Measurements from ENCODE around the gene IGDCC3.

Gene IGDCC3

GRCh38 chr15:65328506-65329287 lies 49.1 kb downstream of the IGDCC3 start:
- peaks cover 15 to 62% of the 10 kb centered on the region in 2 donors for H3K27me3 Mint-ChIP-seq
- no peaks in the 10 kb centered on the region for H3K9me3 Mint-ChIP-seq
- H3K4me1 Mint-ChIP-seq (ENCODE audit: low read depth in 2 of 2) = no peaks in the 10 kb centered on the region
- no peak overlapping the region for H3K27ac Mint-ChIP-seq
- H3K4me3 Mint-ChIP-seq = no peak overlapping the region
- ATAC-seq (replicated peaks) (no peak), DNase-seq (no peak)
- peaks cover 3% of the 10 kb centered on the region for H3K36me3 Mint-ChIP-seq (ENCODE audit: insufficient read depth)

DNA sequence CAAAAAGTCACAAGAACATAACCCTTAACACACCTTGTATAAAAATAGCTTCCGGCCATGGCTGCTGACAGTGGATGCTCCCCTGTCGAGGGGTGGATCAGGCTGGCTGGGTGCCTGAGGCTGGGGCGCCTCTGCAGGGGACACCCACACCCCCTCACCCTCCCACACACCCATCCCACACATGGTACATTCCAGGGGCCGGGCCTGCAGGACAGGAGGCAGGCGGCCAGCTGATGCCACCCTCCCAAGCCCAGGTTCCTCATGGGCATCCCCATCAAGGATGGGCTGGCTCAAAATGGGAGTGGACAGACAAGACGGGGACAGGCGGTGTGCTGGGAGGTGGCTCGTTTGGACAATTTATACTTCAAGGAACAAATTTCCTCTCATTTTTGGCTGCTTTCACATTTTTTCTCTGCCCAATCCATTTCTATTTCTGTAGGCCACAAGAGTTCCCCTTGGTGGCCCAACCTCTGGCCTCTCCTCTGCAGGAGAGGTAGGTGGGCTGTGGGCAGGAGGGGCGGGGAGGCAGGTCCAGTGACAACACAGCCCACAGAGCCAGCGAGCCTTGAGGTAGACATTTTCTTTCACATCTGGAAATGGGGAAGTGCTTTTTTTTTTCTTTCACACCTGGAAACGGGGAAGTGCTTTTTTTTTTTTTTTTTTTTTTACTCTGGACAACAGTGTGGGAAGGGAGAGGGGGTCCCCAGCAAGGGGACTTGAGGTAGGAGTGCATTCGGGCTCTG lies 50.0 kb downstream of the IGDCC3 start:
- DNase-seq (no peak), ATAC-seq (replicated peaks) (no peak)
- H3K4me3 Mint-ChIP-seq = no peak overlapping the region
- peaks cover 15 to 59% of the 10 kb centered on the region in 2 donors for H3K27me3 Mint-ChIP-seq
- no peaks in the 10 kb centered on the region for H3K4me1 Mint-ChIP-seq (ENCODE audit: low read depth in 2 of 2)
- no peaks in the 10 kb centered on the region for H3K9me3 Mint-ChIP-seq
- no peak overlapping the region for H3K27ac Mint-ChIP-seq
- H3K36me3 Mint-ChIP-seq (ENCODE audit: insufficient read depth) = peaks cover 3% of the 10 kb centered on the region

DNA sequence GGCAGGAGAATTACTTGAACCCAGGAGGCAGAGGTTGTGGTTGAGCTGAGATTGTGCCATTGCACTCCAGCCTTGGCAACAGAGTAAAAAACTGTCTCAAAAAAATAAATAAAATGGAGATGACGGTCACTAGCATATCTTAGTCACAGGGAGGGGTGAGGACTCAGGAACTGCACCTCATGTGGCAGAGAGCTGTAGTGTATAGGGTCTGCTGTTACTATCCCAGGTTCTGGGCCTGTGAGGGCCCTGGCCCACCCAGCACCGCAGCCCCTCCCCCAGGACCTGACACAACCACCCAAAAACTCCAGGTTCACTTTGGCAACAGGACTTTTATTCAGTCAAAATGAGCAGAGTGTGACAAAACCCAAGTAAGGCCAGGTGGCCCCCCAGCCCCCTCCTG lies 51.0 kb downstream of the IGDCC3 start:
- no peaks in the 10 kb centered on the region for H3K4me1 Mint-ChIP-seq (ENCODE audit: low read depth in 2 of 2)
- no peak overlapping the region for H3K27ac Mint-ChIP-seq
- no peak overlapping the region for H3K4me3 Mint-ChIP-seq
- no peak for ATAC-seq (replicated peaks)
- peaks cover 22 to 59% of the 10 kb centered on the region in 2 donors for H3K27me3 Mint-ChIP-seq
- H3K9me3 Mint-ChIP-seq = no peaks in the 10 kb centered on the region
- DNase-seq = no peak
- H3K36me3 Mint-ChIP-seq (ENCODE audit: insufficient read depth) = peaks cover 6% of the 10 kb centered on the region

DNA sequence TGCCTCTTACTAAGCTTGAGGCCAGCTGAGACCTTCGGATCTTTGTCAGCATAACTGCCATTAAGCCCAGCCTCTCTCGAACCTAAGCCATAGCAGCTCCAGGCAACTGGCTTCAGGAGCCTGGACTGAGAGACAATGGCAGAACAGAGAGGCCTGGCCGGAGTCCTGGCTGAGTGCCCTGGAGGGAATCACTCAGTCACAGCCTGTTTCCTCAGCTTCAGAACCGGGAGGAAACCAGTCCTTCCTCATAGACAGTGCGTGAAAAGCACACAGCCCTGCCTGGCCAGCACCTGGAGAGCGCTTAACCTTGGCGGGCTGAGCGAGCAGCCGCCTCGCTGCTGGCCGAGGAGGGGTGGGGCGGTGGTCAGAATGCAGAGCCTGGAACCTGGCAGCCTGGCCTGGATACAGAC lies 51.7 kb downstream of the IGDCC3 start:
- DNase-seq = no peak
- H3K4me3 Mint-ChIP-seq = no peak overlapping the region
- ATAC-seq (replicated peaks) = no peak
- peaks cover 21 to 59% of the 10 kb centered on the region in 2 donors for H3K27me3 Mint-ChIP-seq
- no peaks in the 10 kb centered on the region for H3K4me1 Mint-ChIP-seq (ENCODE audit: low read depth in 2 of 2)
- peaks cover 6% of the 10 kb centered on the region for H3K36me3 Mint-ChIP-seq (ENCODE audit: insufficient read depth)
- no peak overlapping the region for H3K27ac Mint-ChIP-seq
- no peaks in the 10 kb centered on the region for H3K9me3 Mint-ChIP-seq

- Mint-ChIP-seq H3K4me3 (no peak overlapping the region), H3K27ac (no peak overlapping the region), H3K36me3 (ENCODE audit: insufficient read depth) (peaks cover 5% of the 10 kb centered on the region), H3K27me3 (peaks cover 13 to 46% of the 10 kb centered on the region in 2 donors), H3K4me1 (ENCODE audit: low read depth in 2 of 2) (peaks cover 0 to 5% of the 10 kb centered on the region in 2 donors), H3K9me3 (no peaks in the 10 kb centered on the region)
- DNase-seq (no peak), ATAC-seq (replicated peaks) (no peak)
Observed at GRCh38 chr15:65323071-65323511, 54.7 kb downstream of the IGDCC3 start.

GRCh38 chr15:65318870-65319356 lies 58.9 kb downstream of the IGDCC3 start:
- ATAC-seq (replicated peaks) = peak; percentile 100
- H3K4me1 Mint-ChIP-seq (ENCODE audit: low read depth in 2 of 2) = peaks cover 0 to 5% of the 10 kb centered on the region in 2 donors
- no peaks in the 10 kb centered on the region for H3K9me3 Mint-ChIP-seq
- H3K36me3 Mint-ChIP-seq (ENCODE audit: insufficient read depth) = peaks cover 3% of the 10 kb centered on the region
- H3K27ac Mint-ChIP-seq = no peak overlapping the region
- H3K4me3 Mint-ChIP-seq = no peak overlapping the region
- H3K27me3 Mint-ChIP-seq = peaks cover 17 to 38% of the 10 kb centered on the region in 2 donors
- DNase-seq = peak; percentile 65 to 81 (median 75)

DNA sequence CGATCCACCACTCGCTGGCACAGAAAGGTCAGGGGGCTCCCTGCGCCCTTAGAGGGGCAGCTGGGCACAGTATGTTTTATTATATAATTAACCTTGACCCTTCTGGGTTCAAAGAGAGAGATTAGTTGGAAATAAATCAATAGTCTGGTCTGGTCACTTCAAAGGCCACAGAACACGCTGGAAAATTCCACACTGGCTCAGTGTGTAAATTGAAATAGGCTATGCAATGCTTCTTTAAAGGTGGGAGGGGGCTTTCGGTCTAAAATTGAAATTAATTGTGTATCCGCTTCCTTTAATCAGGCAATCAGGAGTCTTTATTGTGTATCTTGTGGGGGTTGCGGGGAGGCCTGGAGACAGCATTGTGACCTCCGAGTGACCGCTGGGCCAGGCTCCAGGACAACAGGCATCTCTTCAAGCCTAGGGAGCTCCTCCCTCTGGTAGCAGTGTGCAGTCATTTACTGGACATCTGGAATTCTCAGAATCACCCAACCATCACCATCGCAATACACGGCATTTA lies 65.3 kb downstream of the IGDCC3 start:
- no peaks in the 10 kb centered on the region for H3K4me1 Mint-ChIP-seq (ENCODE audit: low read depth in 2 of 2)
- H3K27ac Mint-ChIP-seq = no peak overlapping the region
- H3K36me3 Mint-ChIP-seq (ENCODE audit: insufficient read depth) = no peaks in the 10 kb centered on the region
- no peak overlapping the region for H3K4me3 Mint-ChIP-seq
- DNase-seq = no peak
- no peaks in the 10 kb centered on the region for H3K9me3 Mint-ChIP-seq
- H3K27me3 Mint-ChIP-seq = peaks cover 9 to 17% of the 10 kb centered on the region in 2 donors
- ATAC-seq (replicated peaks) = no peak

DNA sequence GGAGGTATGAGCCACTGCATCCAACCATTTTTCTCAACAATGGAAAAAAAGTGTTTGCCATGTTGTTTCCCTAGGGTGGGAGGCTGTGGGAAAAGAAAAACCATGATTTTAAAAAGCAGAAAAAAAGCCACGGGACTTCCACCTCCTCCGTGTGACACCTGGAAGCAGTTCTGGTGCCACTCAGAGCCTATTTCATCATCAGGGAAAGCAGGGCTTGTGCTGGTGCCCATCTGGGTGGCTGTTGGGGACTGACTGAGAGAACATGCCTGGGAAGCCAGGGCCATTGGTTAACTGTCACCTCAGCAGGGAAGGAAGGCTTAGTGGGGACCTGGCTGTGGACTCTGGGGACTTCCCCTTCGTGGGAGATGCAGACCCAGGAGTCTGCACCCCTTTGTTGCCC lies 66.0 kb downstream of the IGDCC3 start:
- H3K4me1 Mint-ChIP-seq (ENCODE audit: low read depth in 2 of 2) = no peaks in the 10 kb centered on the region
- ATAC-seq (replicated peaks) (no peak), DNase-seq (no peak)
- no peaks in the 10 kb centered on the region for H3K9me3 Mint-ChIP-seq
- H3K27ac Mint-ChIP-seq = no peak overlapping the region
- no peak overlapping the region for H3K4me3 Mint-ChIP-seq
- H3K36me3 Mint-ChIP-seq (ENCODE audit: insufficient read depth) = no peaks in the 10 kb centered on the region
- H3K27me3 Mint-ChIP-seq = peaks cover 9 to 17% of the 10 kb centered on the region in 2 donors

- Mint-ChIP-seq H3K9me3 (no peaks in the 10 kb centered on the region), H3K27me3 (peaks cover 7 to 16% of the 10 kb centered on the region in 2 donors), H3K27ac (no peak overlapping the region), H3K4me3 (no peak overlapping the region), H3K36me3 (ENCODE audit: insufficient read depth) (peaks cover 8% of the 10 kb centered on the region), H3K4me1 (ENCODE audit: low read depth in 2 of 2) (peaks cover 2 to 4% of the 10 kb centered on the region in 2 donors)
- DNase-seq = no peak
- no peak for ATAC-seq (replicated peaks)
Observed at GRCh38 chr15:65310431-65311137, 67.2 kb downstream of the IGDCC3 start.

- ATAC-seq (replicated peaks) (no peak), DNase-seq (no peak)
- Mint-ChIP-seq H3K27ac (no peak overlapping the region), H3K4me1 (ENCODE audit: low read depth in 2 of 2) (peaks cover 4 to 9% of the 10 kb centered on the region in 2 donors), H3K9me3 (no peaks in the 10 kb centered on the region), H3K36me3 (ENCODE audit: insufficient read depth) (peaks cover 14% of the 10 kb centered on the region), H3K4me3 (no peak overlapping the region), H3K27me3 (peaks cover under 1 to 9% of the 10 kb centered on the region in 2 donors)
Observed at GRCh38 chr15:65309882-65310418, 67.9 kb downstream of the IGDCC3 start.

- DNase-seq (no peak), ATAC-seq (replicated peaks) (no peak)
- Mint-ChIP-seq H3K27ac (no peak overlapping the region), H3K27me3 (peaks cover 0 to 7% of the 10 kb centered on the region in 2 donors), H3K36me3 (ENCODE audit: insufficient read depth) (peaks cover 33% of the 10 kb centered on the region), H3K4me3 (no peak overlapping the region), H3K4me1 (ENCODE audit: low read depth in 2 of 2) (peaks cover 16 to 22% of the 10 kb centered on the region in 2 donors), H3K9me3 (no peaks in the 10 kb centered on the region)
Observed at GRCh38 chr15:65307978-65308377, 69.8 kb downstream of the IGDCC3 start.

DNA sequence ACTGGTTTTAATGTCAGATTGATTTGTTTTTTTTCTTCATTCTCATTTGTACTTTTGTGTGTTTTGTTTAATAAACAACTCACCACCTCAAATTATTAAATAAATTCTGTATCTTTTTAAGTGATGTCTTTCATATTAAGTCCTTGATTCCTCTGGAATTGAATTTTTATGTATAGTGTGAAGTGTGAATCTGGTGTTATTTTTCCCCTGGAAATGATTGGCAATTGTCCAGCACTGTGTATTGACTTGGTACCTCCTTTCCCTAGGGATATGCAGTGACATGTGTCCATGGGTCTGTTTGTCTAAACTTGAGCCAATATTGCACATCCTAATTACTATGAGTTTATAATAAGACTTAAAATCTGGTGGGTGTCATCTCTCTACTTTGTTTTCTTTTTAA lies 71.3 kb downstream of the IGDCC3 start:
- Mint-ChIP-seq H3K36me3 (ENCODE audit: insufficient read depth) (peaks cover 33% of the 10 kb centered on the region), H3K27me3 (no peaks in the 10 kb centered on the region), H3K4me3 (peak overlapping the region in 1 of 2 donors; percentile 18), H3K9me3 (no peaks in the 10 kb centered on the region), H3K4me1 (ENCODE audit: low read depth in 2 of 2) (peaks cover 16 to 22% of the 10 kb centered on the region in 2 donors), H3K27ac (no peak overlapping the region)
- ATAC-seq (replicated peaks) (no peak), DNase-seq (no peak)

DNA sequence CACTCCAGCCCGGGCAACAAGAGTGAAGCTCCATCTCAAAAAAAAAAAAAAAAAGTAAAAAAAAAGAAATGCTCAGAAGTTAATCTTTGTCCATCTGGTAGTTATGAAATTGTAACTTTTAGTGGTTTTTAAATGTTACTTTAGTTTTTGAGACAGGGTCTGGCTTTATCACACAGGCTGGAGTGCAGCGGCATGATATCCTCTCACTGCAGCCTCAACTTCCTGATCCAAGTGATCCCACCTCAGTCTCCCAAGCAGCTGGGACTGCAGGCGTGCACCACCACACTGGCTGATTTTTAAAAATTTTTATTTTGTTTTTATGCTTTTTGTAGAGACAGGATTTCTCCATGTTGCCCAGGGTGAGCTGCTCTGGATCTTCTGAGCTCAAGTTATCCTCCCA lies 72.0 kb downstream of the IGDCC3 start:
- ATAC-seq (replicated peaks) (no peak), DNase-seq (no peak)
- Mint-ChIP-seq H3K4me3 (peak overlapping the region; percentile 17 to 18), H3K27ac (peak overlapping the region in 1 of 2 donors; percentile 100), H3K27me3 (no peaks in the 10 kb centered on the region), H3K4me1 (ENCODE audit: low read depth in 2 of 2) (peaks cover 16 to 22% of the 10 kb centered on the region in 2 donors), H3K36me3 (ENCODE audit: insufficient read depth) (peaks cover 33% of the 10 kb centered on the region), H3K9me3 (no peaks in the 10 kb centered on the region)

All from effector memory CD8-positive, alpha-beta T cell (primary cell).